Adrenal gland (tissue), 5 donors: ENCODE results near the gene SLC34A1.

ENCODE experiments used
- CTCF ChIP-seq, 6 experiments: fragments of 450-650 bp in 4 of 6; fragments of 200-600 bp in 2 of 6; sonication (generic) in 1 of 6; IDR thresholded peaks; 1 replicate in 5 of 6; 2 replicates in 1 of 6; pipeline versions ENCODE4 v1.5.1 to v1.8.0; 2016 to 2021; ENCODE audit warnings: antibody characterized with exemption in 6 of 6, mild to moderate bottlenecking in 2 of 6, moderate library complexity in 1 of 6
- POLR2A ChIP-seq, 2 donors: fragments of 450-650 bp; IDR thresholded peaks; one replicate each; pipeline ENCODE4 v1.6.1; 2017; ENCODE audit warnings: antibody characterized with exemption in 2 of 2, mild to moderate bottlenecking in 2 of 2, moderate library complexity in 1 of 2
- donor health status: DM: no; HTN: no; CAD: no.

DNA sequence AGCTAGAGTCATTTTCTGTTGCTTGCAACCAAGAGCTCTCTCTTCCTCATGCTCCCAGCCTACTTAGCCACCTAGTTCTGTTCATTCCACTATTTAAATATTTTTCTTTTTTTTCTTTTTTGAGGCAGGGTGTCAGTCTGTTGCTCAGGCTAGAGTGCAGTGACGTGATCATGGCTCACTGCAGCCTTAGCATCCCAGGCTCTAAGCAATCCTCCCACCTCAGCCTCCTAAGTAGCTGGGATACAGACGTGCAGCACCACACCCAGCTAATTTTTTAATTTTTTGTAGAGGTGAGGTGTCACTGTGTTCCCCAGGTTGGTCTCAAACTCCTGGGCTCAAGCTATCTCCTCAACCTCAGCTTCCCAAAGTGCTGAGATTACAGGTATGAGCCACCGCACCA is 30.2 kb downstream of the SLC34A1 start:
- no peak for TF ChIP-seq POLR2A (IDR thresholded peaks at IDR 0.05)
- no peak for TF ChIP-seq CTCF (IDR thresholded peaks at IDR 0.05)
